Right lung (tissue), 5 donors: Measurements from ENCODE around the gene TMPRSS6. TPM values are rescaled to one million over a fixed set of nuclear protein-coding genes. Genes with fewer than 3 reads are reported as not detected.

Source experiments
- polyA plus RNA-seq, 5 donors: library from polyadenylated mRNA; unstranded; fragments of 120-200 nt; gene quantifications; one replicate each; pipeline versions ENCODE4 v1.2.1 to v1.2.3, GENCODE V29; 2013; ENCODE audit warnings: inconsistent platforms in 1 of 5, low replicate concordance in 1 of 5; ENCODE audit not compliant: insufficient read length in 5 of 5, insufficient read depth in 1 of 5

Gene TMPRSS6
- polyA plus RNA-seq, 5 donors, result 0.36 to 0.79 (median 0.61) TPM

Other genes with a start within 250 kb of the TMPRSS6 start
- gene NCF4, start 248.7 kb downstream of the TMPRSS6 start, polyA plus RNA-seq, result 1 to 10 TPM; 2.7 to 5.0 (median 3.6) TPM
- gene CSF2RB, start 196.1 kb downstream of the TMPRSS6 start, polyA plus RNA-seq, result 1 to 10 TPM; 2.7 to 4.1 (median 3.6) TPM
- gene TST, start 90.3 kb downstream of the TMPRSS6 start, polyA plus RNA-seq, result 10 to 100 TPM; 13.8 to 31.4 (median 17.4) TPM
- gene MPST, start 90.0 kb downstream of the TMPRSS6 start, polyA plus RNA-seq, result 10 to 100 TPM; 33.7 to 82.8 (median 47.3) TPM
- gene KCTD17, start 58.0 kb downstream of the TMPRSS6 start, polyA plus RNA-seq, result 10 to 100 TPM; 24.5 to 38.0 (median 27.3) TPM
- 1 to 10 TPM; 1.9 to 3.2 (median 2.3) TPM for gene IL2RB, start 40.2 kb upstream of the TMPRSS6 start, polyA plus RNA-seq
- gene C1QTNF6, start 78.5 kb upstream of the TMPRSS6 start, polyA plus RNA-seq, result 10 to 100 TPM; 24.5 to 25.0 (median 24.9) TPM
- under 1 TPM; 0.05 to 0.10 (median 0.08) TPM for gene SSTR3, start 102.8 kb upstream of the TMPRSS6 start, polyA plus RNA-seq
- 10 to 100 TPM in 2 of 5 donors, 1 to 10 TPM in 3; 6.7 to 11.6 (median 8.1) TPM for gene RAC2, start 134.6 kb upstream of the TMPRSS6 start, polyA plus RNA-seq
- 1 to 10 TPM; 4.5 to 6.0 (median 5.2) TPM for gene CYTH4, start 172.8 kb upstream of the TMPRSS6 start, polyA plus RNA-seq